HG03575 (cell line): ENCODE data around the gene DPEP2NB.
"Not testable (repeated sequence)": the region's sequence is repeated elsewhere in the genome, so short reads cannot be mapped to it uniquely, and the experiment has no call there.

ENCODE experiments used
- ATAC-seq: cut with Tn5 transposase; IDR thresholded peaks from one replicate; pipeline ENCODE4 v1.9.1; 2021; ENCODE audit not compliant: unreplicated experiment, insufficient number of reproducible peaks, low FRiP score; ENCODE audit errors: extremely low read depth

The DPEP2NB gene

DNA sequence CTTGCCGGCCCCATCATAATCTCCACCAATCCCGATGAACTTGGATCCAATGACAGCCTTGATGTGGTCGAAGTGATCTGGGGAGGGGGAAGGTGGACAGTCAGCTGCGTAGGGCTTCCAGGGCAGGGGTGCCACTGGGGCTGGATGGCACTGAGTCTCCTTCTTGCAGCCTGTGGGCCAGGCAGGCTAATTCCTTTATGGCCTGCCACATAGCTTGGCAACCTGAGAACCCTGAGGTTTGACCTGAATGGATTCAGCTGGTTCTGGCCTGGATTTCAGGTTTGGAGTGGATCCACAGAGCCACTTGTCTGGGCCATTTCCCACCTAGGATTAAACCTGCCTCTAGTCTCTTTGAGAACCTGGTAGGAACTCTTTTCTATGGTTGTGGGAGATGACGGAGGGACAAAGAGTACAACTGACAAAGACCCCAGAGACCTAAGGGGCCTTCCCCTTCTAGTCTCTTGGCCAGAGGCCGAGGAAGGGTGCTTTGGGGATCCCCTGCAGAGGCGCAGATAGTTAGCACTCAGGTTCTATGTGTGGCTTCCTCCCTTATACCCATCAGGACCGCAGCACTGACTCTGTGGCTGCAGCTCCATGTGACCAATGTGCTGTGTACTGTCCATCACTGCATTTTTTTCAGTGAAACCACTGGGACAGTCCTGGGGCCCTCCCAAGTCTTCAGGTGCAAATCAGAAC lies 26.2 kb downstream of the DPEP2NB start:
- ATAC-seq, result no peak

DNA sequence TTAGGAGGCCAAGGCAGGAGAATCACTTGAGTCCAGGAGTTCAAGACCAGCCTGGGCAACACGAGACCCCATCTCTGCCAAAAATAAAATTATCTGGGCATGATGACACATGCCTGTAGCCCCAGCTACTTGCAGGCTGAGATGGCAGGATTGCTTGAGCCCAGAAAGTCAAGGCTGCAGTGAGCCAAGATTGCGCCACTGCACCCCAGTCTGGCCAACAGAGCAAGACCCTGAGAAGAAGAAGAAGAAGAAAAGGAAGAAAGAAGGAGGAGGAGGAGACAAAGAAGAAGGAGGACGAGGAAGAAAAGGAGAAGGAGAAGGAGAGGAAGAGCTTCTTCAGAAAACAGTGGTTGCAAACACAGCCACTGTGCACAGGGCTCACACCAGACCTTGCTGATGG lies 27.0 kb downstream of the DPEP2NB start:
- ATAC-seq, result no peak

DNA sequence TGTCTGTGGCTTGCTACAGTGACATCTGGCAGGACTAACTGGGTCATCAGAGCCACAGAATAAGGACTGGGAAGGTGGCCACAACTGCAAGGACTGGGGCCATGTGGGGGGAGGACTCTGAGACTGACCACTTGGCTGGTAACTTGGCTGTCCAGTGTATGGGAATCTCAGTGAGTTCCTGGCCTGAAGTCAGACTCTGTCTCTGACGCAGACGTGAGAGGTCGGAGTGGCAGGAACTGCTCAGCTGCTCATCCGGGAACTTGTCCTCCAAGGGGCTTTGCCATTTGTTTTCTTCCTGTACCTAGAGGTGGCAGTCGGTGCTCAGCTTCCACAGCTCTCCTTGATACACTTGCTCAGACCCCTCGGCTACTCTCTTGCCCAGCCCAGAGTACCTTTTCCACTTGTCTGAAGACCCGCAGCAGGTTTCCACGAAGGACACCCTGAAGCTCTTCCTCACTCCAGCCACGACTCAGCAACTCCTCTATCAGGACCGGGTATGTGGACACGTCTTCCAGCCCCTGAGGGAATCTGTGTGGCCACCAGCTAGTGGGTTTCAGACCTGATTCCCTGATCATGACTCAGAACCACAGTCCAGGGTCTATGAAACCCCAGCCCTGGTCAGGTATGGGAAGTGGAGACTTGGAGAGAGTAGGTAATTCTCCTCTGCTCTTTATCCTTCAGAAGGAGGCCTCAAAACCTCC lies 28.1 kb downstream of the DPEP2NB start:
- ATAC-seq, result no peak

DNA sequence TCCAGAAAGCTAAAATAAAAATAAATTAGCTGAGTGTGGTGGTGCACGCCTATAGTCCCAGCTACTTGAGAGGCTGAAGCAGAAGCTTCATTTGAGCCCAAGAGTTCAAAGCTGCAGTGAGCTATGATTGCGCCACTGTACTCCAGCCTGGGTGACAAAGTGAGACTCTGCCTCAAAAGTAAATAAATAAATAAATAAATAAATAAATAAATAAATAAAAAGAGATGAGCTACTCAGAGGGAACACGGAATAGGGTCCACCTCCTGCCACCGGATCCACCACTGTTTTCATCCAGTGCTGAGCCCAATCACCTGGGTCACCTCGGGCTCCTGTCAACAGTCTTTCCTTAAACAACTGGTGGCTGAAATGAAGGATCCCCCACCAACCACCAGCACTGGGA lies 28.8 kb downstream of the DPEP2NB start:
- no peak for ATAC-seq

DNA sequence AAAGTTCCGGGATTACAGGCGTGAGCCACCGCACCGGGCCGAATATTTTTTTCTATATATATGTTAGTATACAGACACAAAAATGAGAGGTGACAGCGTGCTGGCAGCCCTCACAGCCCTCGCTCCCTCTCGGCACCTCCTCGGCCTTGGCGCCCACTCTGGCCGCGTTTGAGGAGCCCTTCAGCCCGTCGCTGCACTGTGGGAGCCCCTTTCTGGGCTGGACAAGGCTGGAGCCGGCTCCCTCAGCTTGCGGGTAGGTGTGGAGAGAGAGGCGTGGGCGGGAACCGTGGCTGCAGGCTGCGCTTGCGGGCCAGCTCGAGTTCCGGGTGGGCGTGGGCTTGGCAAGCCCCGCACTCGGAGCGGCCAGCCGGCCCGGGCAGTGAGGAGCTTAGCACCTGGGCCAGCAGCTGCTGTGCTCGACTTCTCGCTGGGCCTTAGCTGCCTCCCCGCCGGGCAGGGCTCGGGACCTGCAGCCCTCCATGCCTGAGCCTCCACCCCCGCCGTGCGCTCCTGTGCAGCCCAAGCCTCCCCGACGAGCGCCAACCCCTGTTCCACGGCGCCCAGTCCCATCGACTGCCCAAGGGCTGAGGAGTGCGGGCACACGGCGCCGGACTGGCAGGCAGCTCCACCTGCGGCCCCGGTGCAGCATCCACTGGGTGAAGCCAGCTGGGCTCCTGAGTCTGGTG lies 33.6 kb downstream of the DPEP2NB start:
- ATAC-seq, result no peak

DNA sequence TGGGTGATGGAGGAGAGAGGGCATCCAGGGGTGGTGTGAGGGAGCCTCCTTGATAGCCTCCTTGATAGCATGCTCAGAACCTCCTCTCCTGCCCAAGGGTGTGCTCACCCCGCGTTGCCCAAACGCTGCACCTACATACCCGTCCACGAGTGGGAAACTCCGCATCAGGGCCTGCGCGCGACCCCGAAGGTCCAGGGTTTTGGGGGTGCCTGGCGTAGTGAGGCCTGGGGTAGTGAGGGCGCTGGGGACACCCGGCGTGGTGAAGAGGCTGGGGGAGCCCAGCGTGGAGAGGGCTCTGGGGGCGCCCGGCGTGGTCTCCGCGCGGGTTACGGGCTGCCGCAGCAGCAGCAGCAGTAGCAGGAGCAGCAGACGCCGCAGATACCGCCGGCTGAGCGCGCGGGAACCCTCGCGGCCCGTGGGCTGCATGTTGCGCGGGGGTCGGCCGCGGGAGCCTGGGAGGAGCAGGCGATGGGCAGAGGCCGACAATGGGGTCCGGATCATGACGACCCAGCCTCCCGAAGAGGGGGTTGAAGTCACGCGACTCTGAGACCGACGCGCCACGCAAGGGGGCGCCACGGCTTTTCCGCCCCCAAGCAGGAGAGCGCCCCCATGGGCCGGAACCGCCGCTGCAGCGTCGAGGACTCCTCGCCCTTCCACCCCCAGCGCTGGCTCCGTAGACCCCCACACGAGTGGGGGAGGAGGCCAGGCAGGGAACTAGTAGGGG lies 35.6 kb downstream of the DPEP2NB start, which contains the start of gene DPEP3:
Gene DPEP3 (minus strand): TSS at position 545 of the 724 bp plus-strand sequence. CDS start 119 bp downstream, at position 426.
- ATAC-seq, result no peak

DNA sequence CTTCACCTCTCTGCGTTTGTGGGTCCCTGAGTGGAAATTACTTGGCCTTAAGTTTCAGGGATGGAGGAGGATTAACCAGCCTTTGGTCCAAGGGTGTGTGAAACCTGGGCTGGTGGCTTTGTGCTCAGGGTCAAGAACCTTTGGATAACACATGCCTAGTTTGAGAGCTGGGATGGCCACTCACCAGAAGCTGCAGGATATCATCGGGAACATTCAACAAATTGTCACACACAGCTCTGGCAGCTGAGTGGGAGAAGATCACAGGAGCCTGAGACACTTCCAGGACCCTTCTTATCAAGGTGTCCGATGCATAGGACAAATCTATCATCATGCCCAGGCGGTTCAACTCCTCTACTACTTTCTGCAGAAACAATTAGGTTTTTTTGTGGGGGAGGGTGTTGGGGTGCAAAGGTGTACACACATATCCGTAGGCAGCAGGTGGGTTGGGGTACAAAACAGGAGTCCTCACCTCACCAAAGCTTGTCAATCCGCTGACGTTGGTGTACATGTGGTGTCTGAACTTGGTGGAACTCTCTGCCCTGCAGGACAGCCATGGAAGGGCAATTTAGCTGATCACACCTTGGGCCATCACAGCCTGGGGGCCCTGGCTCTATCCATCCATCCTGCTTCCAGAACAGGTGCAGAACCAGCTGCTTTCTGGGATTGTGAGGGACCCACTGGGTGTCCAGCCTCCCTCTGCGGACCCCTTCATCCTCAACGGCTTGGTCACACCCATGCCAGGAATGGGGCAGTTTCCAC lies 38.1 kb downstream of the DPEP2NB start:
- ATAC-seq, result no peak

DNA sequence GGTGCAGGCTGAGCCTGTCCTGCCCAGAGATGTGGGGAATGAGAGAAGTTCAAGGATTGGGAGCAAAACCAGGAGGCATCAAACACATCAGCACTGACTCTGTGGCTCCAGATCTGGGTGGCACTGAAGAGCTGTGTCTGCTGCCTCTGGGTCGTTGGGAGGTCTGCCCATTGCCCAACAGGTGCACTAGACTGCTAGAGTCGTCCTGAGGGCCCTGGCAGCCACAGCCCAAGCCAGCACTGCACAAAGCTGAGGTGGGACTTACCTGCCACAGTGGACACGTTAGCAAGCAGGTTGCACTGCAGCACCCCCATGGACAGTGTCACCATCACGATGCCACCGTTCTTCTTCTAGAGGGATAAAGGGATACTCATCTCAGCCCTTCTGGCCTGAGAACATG lies 38.7 kb downstream of the DPEP2NB start:
- ATAC-seq, result no peak

DNA sequence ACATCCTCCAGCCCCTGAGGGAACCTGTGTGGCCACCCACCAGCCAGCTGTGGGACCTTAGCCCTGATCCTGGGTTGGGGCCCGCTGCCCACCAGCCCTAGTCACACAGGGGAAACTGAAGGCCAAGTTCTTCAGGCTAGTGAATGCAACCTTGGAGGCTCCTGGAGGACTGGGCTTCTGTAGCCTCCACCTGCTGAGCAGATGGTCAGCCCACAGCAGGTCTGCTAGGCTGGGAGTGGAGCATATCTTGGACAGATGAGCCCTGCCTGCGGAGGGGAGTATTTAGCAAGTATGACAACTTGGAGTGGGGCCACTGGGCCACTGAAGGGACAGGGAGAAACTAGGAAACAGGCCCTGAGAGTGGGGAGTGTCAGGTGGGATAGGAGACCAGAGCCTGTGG lies 39.5 kb downstream of the DPEP2NB start:
- no peak for ATAC-seq

DNA sequence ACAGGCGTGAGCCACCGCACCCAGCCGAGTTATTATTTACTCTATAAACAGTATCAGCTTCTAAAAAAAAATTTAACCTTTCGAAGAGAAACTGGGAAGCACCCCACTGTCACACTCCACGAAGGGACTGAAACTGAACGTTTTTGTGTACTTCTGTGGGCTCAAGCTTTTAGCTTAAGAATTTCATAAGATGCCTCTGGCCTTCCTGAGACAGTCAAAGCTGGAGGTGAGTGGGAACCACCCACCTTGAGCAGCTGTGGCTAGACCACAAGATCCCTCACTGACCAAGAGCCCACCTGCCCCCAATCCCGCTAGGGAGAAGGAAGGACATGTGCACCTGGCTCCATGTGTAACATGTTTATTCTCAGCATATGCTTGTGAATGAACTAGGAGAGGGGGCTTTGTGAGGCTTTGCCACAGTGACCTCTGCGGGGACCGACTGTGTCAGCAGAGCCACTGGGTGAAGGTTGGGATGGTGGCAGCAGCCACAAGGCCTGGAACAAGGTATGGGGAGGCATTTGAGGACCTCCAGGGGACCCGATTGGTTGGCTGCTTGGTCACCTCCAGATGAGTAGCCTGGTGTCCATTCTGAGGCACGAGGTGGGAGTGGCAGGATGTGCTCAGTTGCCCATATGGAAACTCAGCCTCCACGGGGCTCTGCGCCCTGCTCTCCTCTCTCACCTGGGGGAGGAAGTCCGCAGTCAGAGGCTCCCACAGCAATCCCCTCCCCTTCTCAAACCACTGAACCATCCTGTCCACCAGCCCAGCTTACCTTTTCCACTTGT lies 40.2 kb downstream of the DPEP2NB start:
- ATAC-seq, result no peak

DNA sequence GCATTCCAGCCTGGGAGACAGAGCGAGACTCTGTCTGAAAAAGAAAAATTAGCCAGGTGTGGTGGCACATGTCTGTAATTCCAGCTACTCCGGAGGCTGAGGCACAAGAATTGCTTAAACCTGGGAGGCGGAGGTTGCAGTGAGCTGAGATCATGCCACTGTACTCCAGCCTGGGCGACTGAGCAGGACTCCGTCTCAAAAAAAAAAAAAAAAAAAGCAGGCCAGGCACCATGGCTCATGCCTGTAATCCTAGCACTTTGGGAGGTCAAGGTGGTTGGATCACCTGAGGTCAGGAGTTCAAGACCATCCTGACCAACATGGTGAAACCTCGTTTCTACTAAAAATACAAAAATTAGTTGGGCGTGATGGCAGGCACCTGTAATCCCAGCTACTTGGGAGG lies 43.4 kb downstream of the DPEP2NB start:
- ATAC-seq, result not testable (repeated sequence)

DNA sequence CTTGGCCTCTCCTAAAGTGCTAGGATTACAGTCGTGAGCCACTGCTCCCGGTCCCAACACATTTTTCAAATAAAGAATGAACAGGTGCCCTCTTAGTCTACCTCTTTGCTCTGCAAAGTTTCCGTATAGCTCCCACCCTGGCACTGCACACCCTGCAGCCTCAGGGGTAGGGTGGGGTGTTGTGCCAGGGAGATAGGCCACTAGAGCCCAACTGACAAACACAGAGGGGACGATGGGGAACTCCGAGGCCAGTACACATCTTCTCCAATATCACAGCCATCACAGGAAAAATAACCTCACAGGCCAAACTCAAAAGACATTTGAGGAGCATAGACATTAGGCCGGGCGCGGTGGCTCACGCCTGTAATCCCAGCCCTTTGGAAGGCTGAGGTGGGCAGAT lies 44.6 kb downstream of the DPEP2NB start:
- no peak for ATAC-seq

DNA sequence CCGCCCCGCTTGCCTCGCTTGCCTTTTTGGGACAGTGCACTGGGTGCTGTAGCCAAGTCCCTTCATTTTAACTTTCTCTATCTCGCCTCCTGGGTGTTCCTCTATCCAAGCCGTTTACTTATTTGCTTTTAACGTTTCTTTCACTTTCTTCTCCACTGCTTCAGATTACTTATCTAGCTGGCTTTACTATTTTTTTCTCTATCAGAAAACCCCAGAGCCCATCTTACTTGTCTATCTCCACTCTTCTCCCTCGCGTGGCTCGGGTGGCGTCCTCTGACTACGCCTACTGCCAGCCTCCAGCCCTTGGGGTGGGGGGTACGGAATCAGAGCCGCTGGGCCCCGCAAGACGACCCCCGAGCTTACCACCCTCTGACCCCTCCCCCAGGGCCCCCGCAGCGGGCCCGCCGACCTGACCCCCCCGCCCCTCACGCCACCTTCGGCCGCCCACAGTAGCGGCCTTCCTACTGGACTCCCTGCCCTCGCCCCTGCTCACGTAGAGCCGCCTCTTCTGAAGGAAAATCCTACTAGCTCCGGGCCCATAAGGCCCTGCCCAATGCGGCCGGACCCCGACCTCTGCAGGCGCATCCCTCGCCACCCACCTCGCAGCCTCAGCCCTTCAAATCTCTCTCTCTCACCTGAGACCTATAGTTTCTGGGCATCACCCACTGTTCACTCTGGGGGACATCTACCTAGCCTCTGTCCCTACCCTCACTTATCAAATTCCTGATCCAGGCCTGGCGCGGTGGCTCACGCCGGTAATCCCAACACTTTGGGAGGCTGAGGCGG lies 46.3 kb downstream of the DPEP2NB start:
- no peak for ATAC-seq

DNA sequence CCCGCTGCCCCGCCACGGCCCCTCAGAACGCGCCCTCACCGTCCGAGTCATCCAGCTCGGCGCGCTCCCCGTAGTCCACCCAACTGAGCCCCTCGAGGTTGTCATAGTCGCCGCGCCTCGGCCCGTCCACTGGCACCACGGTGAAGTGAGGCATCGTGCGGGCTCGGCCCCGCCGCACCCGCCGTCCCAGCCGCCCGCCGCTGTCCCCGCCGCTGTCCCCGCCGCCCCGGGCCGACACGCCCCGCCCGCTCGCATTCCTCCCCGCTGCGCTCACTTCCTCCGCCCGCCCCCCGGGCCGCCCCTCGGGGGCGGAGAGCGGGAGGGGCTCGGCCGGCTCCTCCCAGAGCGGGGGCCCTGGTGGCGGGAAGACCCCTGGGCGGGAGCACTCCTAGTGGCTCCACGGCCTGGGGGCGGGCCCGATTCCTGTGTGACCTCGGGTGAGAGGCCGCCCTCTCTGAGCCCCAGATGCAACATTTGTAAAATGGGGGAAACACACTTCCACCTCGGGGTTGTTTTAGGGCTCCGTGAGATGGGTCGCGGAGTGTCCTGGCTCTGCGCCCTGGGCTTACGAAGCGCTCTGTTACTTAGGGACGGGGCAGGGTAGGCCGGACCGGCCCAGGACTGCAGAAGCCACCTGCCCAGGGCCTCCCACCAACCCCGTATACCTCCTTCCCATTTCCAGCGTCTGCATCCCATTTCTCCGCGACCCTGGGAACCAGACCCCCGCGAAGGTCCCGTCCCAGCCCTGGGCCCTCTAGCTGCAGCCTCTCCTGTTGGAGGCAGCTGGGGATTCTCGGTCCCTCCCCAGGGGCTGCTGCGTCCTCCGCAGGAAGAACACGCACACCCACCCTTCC lies 47.1 kb downstream of the DPEP2NB start, which contains the start of gene SLC12A4:
Gene SLC12A4 (minus strand): TSS at position 238 of the 854 bp plus-strand sequence. CDS start 84 bp downstream, at position 154.
- no peak for ATAC-seq

DNA sequence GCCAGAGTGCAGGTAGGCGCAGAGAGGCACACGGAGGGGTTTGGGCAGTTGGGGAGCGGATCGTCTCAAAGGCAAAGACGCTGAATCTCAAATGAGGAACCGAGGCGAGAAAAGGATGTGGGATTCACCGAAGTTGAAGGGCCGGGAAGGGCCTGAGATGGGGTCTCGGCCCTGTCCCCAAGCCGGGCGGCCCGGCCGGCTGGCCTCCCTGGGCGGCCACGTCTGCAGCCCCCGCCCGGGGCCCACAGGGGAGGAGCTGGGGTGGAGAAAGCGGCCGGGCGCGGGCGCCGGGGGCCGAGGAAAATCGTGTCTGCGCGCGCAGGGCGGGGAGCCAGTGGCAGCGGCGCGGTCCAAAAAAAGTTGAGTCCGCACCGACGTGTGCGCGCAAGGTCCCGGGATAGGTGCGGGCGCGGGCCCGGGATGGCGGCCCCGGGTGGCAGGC lies 47.7 kb downstream of the DPEP2NB start:
- ATAC-seq, result no peak

DNA sequence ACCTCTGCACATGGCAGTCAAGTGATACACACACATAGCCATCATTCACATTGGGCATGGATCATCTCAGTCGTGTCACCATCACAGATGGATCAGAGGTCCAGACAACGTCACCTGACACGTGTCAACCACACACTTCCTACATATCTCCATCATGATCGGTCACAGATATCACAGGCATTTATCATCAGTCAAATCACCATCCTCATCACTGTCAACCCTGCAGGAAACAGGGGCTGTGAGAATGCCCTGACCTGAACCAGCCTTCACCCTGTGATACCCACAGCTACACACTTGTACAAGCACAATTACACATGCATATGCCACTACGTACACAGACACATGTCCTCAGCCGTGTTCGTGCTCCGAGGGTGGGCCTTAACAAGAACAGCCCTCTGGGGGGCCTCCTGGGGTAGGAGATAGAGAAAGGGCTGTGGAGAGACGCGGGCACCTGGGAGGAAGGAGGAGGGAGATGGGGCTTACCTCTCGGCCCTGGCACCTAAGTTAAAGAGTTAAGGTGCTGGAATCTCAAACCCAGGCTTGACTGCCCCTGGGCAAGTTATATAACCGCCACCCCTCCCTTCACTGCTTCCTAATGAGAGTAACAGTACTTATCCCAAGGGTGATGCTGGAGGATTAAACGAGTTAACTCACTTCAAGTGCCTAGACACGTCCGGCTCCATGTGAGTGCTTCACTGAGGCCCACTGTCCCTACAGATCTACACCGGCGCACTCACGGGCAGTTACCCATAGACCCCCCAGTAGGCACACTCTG lies 48.3 kb downstream of the DPEP2NB start:
- no peak for ATAC-seq
